CD4-positive, CD25-positive, alpha-beta regulatory T cell (primary cell): ENCODE measurements around the gene SCP2. TPM values are rescaled to one million over a fixed set of nuclear protein-coding genes. Genes with fewer than 3 reads are reported as not detected.

Experiments
- ATAC-seq, 2 donors: fragments of 150-1000 bp; cut with Tn5 transposase; one replicate each; pipeline ENCODE4 v1.10.0; 2021; ENCODE audit warnings: low read depth in 2 of 2, moderate number of reproducible peaks in 2 of 2, moderate library complexity in 1 of 2
- DNase-seq, 3 donors: peaks; one replicate each; pipeline versions ENCODE4 v3.0.0 to v3.0.0-alpha.2; 2012 to 2022; ENCODE audit warnings: mixed read lengths in 1 of 3
- H3K27ac ChIP-seq: one replicate; pipeline ENCODE4 v1.7.0; 2013; ENCODE audit warnings: mild to moderate bottlenecking, low read length; ENCODE audit not compliant: insufficient read depth, poor library complexity, severe bottlenecking
- H3K27me3 ChIP-seq: one replicate; pipeline ENCODE4 v1.7.0; 2013; ENCODE audit warnings: low read length; ENCODE audit not compliant: control insufficient read depth, insufficient read depth
- H3K36me3 ChIP-seq: one replicate; pipeline ENCODE4 v1.7.0; 2013; ENCODE audit warnings: mild to moderate bottlenecking, low read length, moderate library complexity; ENCODE audit not compliant: control insufficient read depth, insufficient read depth
- H3K4me1 ChIP-seq: 2 replicates; pipeline ENCODE4 v1.7.0; 2013; ENCODE audit warnings: mild to moderate bottlenecking, low read length; ENCODE audit not compliant: insufficient read depth, control insufficient read depth, poor library complexity, severe bottlenecking
- H3K4me3 ChIP-seq: one replicate; pipeline ENCODE4 v1.7.0; 2013; ENCODE audit warnings: low read depth, mild to moderate bottlenecking, low read length, moderate library complexity
- H3K9me3 ChIP-seq, 2 experiments: 1 replicate in 1 of 2; 2 replicates in 1 of 2; pipeline ENCODE4 v1.7.0; 2013; ENCODE audit warnings: low read length in 2 of 2, mild to moderate bottlenecking in 1 of 2, moderate library complexity in 1 of 2; ENCODE audit not compliant: control insufficient read depth in 2 of 2
- H3K27ac Mint-ChIP-seq, 3 donors: one replicate each; pipeline ENCODE4 v1.8.0; 2020 to 2022; ENCODE audit warnings: mild to moderate bottlenecking in 3 of 3, mixed read lengths in 3 of 3, moderate library complexity in 2 of 3
- H3K27me3 Mint-ChIP-seq: one replicate; pipeline ENCODE4 v1.8.0; 2022; ENCODE audit warnings: mild to moderate bottlenecking, mixed read lengths
- H3K36me3 Mint-ChIP-seq: one replicate; pipeline ENCODE4 v1.8.0; 2020; ENCODE audit warnings: mixed read lengths
- H3K4me1 Mint-ChIP-seq, 4 donors: one replicate each; pipeline ENCODE4 v1.8.0; 2020 to 2022; ENCODE audit warnings: mixed read lengths in 4 of 4, mild to moderate bottlenecking in 1 of 4
- H3K4me3 Mint-ChIP-seq, 4 donors: one replicate each; pipeline ENCODE4 v1.8.0; 2020 to 2022; ENCODE audit warnings: mild to moderate bottlenecking in 4 of 4, mixed read lengths in 4 of 4, moderate library complexity in 3 of 4
- H3K9me3 Mint-ChIP-seq, 7 donors: one replicate each; pipeline ENCODE4 v1.8.0; 2020 to 2022; ENCODE audit warnings: mixed read lengths in 7 of 7, mild to moderate bottlenecking in 3 of 7, moderate library complexity in 2 of 7
- polyA plus RNA-seq, 4 donors: library from polyadenylated mRNA; unstranded; fragments of 300-500 nt; fragmentation: Illumina TruSeq; gene quantifications; one replicate each; pipeline ENCODE4 v1.2.3, GENCODE V29; 2021
- total RNA-seq: library from RNA; stranded (reverse); gene quantifications from one replicate; pipeline ENCODE4 v1.2.3, GENCODE V29; 2022

Gene SCP2
- total and polyA plus RNA-seq, 5 donors from 2014 or later = 58.9 to 213 (median 157) TPM

GRCh38 chr1:53076721-53077598 lies 149.9 kb downstream of the SCP2 start:
- Histone ChIP-seq H3K27me3 (no peaks in the 10 kb centered on the region), H3K36me3 (no peaks in the 10 kb centered on the region), H3K9me3 (no peaks in the 10 kb centered on the region), H3K4me3 (no peak overlapping the region), H3K4me1 (no peaks in the 10 kb centered on the region), H3K27ac (no peak overlapping the region)
- DNase-seq = no peak
- peak in 1 of 2 donors; percentile 14 for ATAC-seq
- Mint-ChIP-seq H3K36me3 (no peaks in the 10 kb centered on the region), H3K27ac (peak overlapping the region in 1 of 3 donors; percentile 26), H3K4me3 (no peak overlapping the region), H3K9me3 (no peaks in the 10 kb centered on the region), H3K4me1 (no peaks in the 10 kb centered on the region), H3K27me3 (no peaks in the 10 kb centered on the region)

GRCh38 chr1:53077599-53077965 lies 150.5 kb downstream of the SCP2 start:
- Mint-ChIP-seq H3K27ac (no peak overlapping the region), H3K4me1 (no peaks in the 10 kb centered on the region), H3K27me3 (no peaks in the 10 kb centered on the region), H3K36me3 (no peaks in the 10 kb centered on the region), H3K9me3 (no peaks in the 10 kb centered on the region), H3K4me3 (no peak overlapping the region)
- no peak for DNase-seq
- no peaks in the 10 kb centered on the region for H3K27me3 ChIP-seq
- no peak overlapping the region for H3K27ac ChIP-seq
- H3K4me3 ChIP-seq = no peak overlapping the region
- no peaks in the 10 kb centered on the region for H3K9me3 ChIP-seq
- H3K4me1 ChIP-seq = no peaks in the 10 kb centered on the region
- ATAC-seq = no peak
- H3K36me3 ChIP-seq = no peaks in the 10 kb centered on the region

GRCh38 chr1:53078333-53079101 lies 151.4 kb downstream of the SCP2 start:
- Histone ChIP-seq H3K9me3 (no peaks in the 10 kb centered on the region), H3K27ac (no peak overlapping the region), H3K4me1 (no peaks in the 10 kb centered on the region), H3K4me3 (no peak overlapping the region), H3K36me3 (no peaks in the 10 kb centered on the region), H3K27me3 (no peaks in the 10 kb centered on the region)
- H3K4me1 Mint-ChIP-seq = peaks cover 0 to 2% (median 0%) of the 10 kb centered on the region in 4 donors
- no peaks in the 10 kb centered on the region for H3K27me3 Mint-ChIP-seq
- H3K4me3 Mint-ChIP-seq = no peak overlapping the region
- H3K27ac Mint-ChIP-seq = no peak overlapping the region
- no peak for DNase-seq
- H3K36me3 Mint-ChIP-seq = no peaks in the 10 kb centered on the region
- ATAC-seq = no peak
- H3K9me3 Mint-ChIP-seq = no peaks in the 10 kb centered on the region

GRCh38 chr1:53079251-53079650 lies 152.2 kb downstream of the SCP2 start:
- Mint-ChIP-seq H3K4me1 (peaks cover 0 to 2% (median 0%) of the 10 kb centered on the region in 4 donors), H3K27ac (no peak overlapping the region), H3K4me3 (no peak overlapping the region), H3K36me3 (no peaks in the 10 kb centered on the region), H3K27me3 (no peaks in the 10 kb centered on the region), H3K9me3 (no peaks in the 10 kb centered on the region)
- Histone ChIP-seq H3K9me3 (no peaks in the 10 kb centered on the region), H3K4me1 (no peaks in the 10 kb centered on the region), H3K4me3 (no peak overlapping the region), H3K27me3 (no peaks in the 10 kb centered on the region), H3K36me3 (no peaks in the 10 kb centered on the region), H3K27ac (no peak overlapping the region)
- no peak for DNase-seq
- no peak for ATAC-seq

- Histone ChIP-seq H3K27me3 (no peaks in the 10 kb centered on the region), H3K9me3 (no peaks in the 10 kb centered on the region), H3K4me3 (no peak overlapping the region), H3K36me3 (no peaks in the 10 kb centered on the region), H3K4me1 (no peaks in the 10 kb centered on the region), H3K27ac (no peak overlapping the region)
- Mint-ChIP-seq H3K27me3 (no peaks in the 10 kb centered on the region), H3K36me3 (no peaks in the 10 kb centered on the region), H3K27ac (no peak overlapping the region), H3K9me3 (no peaks in the 10 kb centered on the region), H3K4me1 (peaks cover 0 to 2% (median 0%) of the 10 kb centered on the region in 4 donors), H3K4me3 (no peak overlapping the region)
- no peak for DNase-seq
- ATAC-seq = no peak
Measured at GRCh38 chr1:53080041-53080440, 153.0 kb downstream of the SCP2 start.

- ATAC-seq (no peak), DNase-seq (no peak)
- Mint-ChIP-seq H3K36me3 (no peaks in the 10 kb centered on the region), H3K27ac (no peak overlapping the region), H3K27me3 (no peaks in the 10 kb centered on the region), H3K4me1 (peaks cover 0 to 2% (median 0%) of the 10 kb centered on the region in 4 donors), H3K4me3 (no peak overlapping the region), H3K9me3 (no peaks in the 10 kb centered on the region)
- no peaks in the 10 kb centered on the region for H3K27me3 ChIP-seq
- H3K4me3 ChIP-seq = no peak overlapping the region
- no peaks in the 10 kb centered on the region for H3K9me3 ChIP-seq
- no peak overlapping the region for H3K27ac ChIP-seq
- H3K4me1 ChIP-seq = no peaks in the 10 kb centered on the region
- H3K36me3 ChIP-seq = no peaks in the 10 kb centered on the region
Measured at GRCh38 chr1:53080769-53081168, 153.7 kb downstream of the SCP2 start.

GRCh38 chr1:53081384-53082066 lies 154.4 kb downstream of the SCP2 start:
- Histone ChIP-seq H3K27ac (no peak overlapping the region), H3K36me3 (no peaks in the 10 kb centered on the region), H3K4me1 (no peaks in the 10 kb centered on the region), H3K9me3 (no peaks in the 10 kb centered on the region), H3K4me3 (no peak overlapping the region), H3K27me3 (no peaks in the 10 kb centered on the region)
- Mint-ChIP-seq H3K4me3 (no peak overlapping the region), H3K27me3 (no peaks in the 10 kb centered on the region), H3K4me1 (peaks cover 0 to 2% (median 0%) of the 10 kb centered on the region in 4 donors), H3K36me3 (no peaks in the 10 kb centered on the region), H3K27ac (peak overlapping the region in 1 of 3 donors; percentile 62), H3K9me3 (no peaks in the 10 kb centered on the region)
- ATAC-seq (no peak), DNase-seq (no peak)
